ENCODE data around the gene RAPSN.

RAPSN gene

GRCh38 chr11:47470671-47471070, 21.7 kb upstream of the RAPSN start:
- TF ChIP-seq, protein P1, sequence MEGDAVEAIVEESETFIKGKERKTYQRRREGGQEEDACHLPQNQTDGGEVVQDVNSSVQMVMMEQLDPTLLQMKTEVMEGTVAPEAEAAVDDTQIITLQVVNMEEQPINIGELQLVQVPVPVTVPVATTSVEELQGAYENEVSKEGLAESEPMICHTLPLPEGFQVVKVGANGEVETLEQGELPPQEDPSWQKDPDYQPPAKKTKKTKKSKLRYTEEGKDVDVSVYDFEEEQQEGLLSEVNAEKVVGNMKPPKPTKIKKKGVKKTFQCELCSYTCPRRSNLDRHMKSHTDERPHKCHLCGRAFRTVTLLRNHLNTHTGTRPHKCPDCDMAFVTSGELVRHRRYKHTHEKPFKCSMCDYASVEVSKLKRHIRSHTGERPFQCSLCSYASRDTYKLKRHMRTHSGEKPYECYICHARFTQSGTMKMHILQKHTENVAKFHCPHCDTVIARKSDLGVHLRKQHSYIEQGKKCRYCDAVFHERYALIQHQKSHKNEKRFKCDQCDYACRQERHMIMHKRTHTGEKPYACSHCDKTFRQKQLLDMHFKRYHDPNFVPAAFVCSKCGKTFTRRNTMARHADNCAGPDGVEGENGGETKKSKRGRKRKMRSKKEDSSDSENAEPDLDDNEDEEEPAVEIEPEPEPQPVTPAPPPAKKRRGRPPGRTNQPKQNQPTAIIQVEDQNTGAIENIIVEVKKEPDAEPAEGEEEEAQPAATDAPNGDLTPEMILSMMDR (IDR thresholded peaks at IDR 0.05) = no peak

DNA sequence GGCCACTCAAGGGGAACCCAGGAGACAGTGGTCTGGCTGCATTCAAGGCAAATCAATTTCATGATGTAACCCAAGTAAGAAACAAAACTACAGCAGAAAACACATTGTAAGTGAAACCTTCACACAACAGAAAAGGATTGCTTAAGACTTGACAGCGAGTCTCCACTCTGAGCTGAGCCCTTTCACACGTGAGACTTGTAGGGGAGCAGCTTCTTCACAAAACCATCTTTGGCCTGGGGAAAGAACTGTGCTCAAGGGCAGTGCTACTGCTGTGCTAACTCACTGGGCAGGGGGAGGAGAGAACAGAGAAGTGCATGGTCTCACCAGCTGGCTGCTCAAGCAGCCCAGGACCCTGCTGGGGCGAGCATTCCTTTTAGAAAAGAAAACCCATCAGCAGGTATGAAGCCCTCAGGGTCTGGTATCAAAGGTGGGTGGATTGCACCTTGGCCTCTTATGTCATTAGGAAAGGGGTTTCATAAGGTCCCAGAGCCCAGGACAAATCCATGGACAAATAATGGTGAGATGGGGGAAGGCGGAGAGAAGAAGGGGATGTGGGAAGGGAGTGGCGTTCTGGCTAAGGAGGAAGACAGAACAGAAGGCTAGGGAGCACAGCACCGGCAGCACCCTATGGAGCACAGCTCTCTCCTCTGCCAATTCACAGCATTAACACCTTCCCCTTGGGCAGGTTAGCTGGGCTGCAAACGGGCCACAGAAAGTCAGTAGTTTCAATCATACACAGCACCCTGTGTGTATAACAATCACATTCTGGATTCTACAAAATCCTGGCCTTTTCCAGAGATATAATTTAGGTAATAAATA, 20.6 kb upstream of the RAPSN start:
- TF ChIP-seq, protein P1 (IDR thresholded peaks at IDR 0.05) = no peak

DNA sequence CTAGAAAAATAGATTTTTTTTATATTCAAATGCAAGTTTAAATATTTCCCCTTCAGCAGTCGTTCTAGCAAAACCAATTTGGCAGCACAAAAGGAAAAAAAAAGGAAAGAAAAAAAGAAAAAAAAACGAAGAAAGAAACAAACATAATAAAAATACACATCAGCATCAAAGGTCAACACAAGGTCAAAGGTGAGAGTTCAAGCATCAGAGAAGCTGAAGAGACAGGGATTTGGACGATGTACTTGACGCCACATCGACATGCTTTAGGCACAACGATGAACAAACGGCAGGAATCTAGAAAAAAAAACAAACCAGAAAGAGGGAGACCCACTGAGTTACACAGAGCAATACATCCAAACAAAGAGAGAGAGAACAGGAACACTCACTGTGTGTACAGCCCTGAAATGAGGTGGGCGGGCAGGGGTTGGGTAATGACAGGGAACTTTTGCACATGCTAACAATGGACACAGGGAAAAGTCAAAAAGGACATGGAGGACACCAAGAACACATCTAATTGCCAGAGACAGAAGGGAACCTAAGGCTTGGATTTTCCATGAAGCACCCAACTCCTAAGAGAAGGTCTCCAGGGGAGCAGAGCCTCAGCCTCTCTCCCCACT, 19.8 kb upstream of the RAPSN start:
- TF ChIP-seq, protein P1 (IDR thresholded peaks at IDR 0.05) = no peak

DNA sequence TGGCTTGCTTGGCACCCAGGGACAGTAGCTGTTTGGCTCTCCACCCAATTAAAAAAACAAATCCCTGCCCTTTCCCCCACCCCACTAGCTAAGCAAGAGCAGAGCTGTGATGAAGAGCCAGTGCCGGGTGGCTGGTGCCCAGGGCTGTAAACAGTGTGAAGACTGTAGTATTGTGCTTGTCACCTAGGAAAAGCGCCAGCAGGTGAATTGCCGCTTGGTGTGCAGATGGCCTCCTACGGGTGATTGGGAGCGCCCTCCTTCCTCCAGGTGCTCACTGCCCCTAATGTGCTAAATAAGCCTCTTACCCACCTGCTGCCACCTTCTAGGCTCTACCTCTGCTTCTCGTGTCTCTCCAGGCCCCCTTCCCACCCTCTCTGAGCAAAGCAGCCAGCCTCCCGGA, 18.4 kb upstream of the RAPSN start:
- TF ChIP-seq, protein P1 (IDR thresholded peaks at IDR 0.05) = no peak

DNA sequence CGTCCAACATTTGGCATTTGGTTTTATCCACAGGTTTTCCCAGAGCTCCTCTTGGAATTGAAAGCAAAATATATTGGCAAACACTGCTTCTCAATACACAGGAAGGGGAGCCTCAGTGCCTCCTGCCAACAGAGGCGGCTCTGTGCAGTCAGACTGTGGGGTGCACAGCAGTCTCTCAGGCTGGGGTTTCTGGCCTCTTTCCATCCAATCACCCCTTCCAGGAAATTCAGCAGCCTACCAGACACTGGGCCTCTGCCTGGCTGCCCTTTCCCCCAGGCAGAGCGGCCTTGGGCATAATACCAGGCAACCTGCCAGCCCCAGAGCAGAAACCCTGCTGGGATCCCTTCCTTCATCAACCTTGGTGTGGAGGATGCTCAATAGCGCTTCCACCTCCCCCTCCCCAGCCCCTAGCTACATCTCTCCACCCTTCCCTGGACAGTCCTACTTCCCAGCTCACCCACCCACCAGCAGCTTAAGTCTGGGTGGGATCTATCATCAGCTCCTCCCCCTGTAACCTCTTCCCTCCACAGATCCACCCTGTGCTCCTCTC, 17.8 kb upstream of the RAPSN start:
- TF ChIP-seq, protein P1 (IDR thresholded peaks at IDR 0.05) = no peak

GRCh38 chr11:47466201-47466600, 17.3 kb upstream of the RAPSN start:
- TF ChIP-seq, protein P1 (IDR thresholded peaks at IDR 0.05) = no peak

DNA sequence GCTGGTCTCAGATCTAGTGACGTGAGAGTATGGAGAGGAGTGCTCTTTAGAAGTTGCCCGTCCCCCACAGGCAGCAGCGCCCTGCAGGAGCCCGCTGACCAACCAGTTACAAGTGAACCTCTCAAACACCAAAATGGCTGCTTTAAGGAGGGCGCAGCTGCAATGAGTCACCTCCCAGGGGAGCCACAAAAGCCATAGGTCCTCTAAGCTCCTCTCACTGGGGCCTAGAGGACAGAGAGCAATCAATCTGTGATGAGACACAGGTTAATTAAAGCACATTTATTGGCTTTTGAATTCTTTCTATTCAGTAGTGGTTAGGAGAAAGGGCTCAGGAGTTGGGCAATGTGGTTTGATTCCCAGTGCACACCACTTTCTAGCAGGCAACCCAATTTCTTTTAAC, 15.5 kb upstream of the RAPSN start:
- TF ChIP-seq, protein P1 (IDR thresholded peaks at IDR 0.05) = no peak

Measured in LNCAP (cell line).